HL-60/S4 (cell line): ENCODE results near the gene TMED10.

ENCODE experiments used
- in situ Hi-C: fragments of 300-500 bp; cut with MboI; formaldehyde crosslinking; loops from 2 replicates; pipeline ENCODE4 v1.14.3; 2022; ENCODE audit warnings: low sequenced_read_pairs

TMED10 gene

GRCh38 chr14:75176142-75176820 is at the start of gene TMED10:
TMED10 (minus strand) TSS chr14:75176612; CDS start chr14:75176579, 33 bp downstream.
- in situ Hi-C loops, result no loop called here

DNA sequence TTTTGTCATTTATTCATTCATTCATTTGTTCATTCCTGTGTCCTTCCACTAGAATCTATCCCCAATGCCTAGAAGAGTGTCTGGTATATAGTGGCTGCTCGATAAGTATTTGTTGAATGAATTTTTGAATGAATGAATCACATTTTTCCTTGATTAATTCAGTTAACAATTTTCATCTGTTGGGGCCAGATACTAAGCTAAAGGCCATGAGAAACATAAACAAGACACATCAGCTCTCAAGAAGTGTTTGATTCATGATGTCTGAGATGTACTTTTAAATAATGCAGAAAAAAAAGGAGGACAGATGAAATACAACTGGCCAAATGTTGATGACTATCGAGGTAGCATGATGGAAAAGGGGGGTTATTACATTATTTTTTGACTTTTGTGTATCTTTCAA is 48.1 kb upstream of the TMED10 start:
- in situ Hi-C loops, result no loop called here

GRCh38 chr14:75223664-75224154 is 47.3 kb upstream of the TMED10 start:
- in situ Hi-C loops, result no loop called here

- in situ Hi-C loops, result no loop called here
These were observed 45.8 kb upstream of the TMED10 start for GRCh38 chr14:75222208-75222701.

DNA sequence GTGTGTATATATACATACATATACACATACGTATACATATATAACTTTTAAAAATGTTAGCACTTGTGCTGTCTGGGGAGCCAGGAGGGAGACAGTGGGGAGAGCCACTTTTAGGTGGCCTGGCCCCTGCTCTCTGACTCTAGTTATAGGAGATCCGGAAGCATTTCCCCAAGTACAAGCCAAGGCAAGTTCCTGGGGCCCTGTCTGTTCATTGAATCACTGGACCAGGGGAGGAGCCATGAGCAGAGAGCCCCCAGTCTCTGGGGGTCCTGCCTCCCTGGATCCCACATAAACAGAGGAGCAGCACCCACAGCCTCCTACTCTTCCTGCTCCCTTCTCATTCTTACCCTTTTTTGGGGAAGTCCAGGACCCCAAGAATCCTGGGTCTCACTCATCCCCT is 45.4 kb upstream of the TMED10 start:
- in situ Hi-C loops, result no loop called here

GRCh38 chr14:75220156-75220555 is 43.7 kb upstream of the TMED10 start:
- in situ Hi-C loops, result no loop called here

GRCh38 chr14:75217508-75218206 is 41.2 kb upstream of the TMED10 start:
- in situ Hi-C loops, result no loop called here

- in situ Hi-C loops, result no loop called here
These were observed 40.1 kb upstream of the TMED10 start for GRCh38 chr14:75216427-75217006.

DNA sequence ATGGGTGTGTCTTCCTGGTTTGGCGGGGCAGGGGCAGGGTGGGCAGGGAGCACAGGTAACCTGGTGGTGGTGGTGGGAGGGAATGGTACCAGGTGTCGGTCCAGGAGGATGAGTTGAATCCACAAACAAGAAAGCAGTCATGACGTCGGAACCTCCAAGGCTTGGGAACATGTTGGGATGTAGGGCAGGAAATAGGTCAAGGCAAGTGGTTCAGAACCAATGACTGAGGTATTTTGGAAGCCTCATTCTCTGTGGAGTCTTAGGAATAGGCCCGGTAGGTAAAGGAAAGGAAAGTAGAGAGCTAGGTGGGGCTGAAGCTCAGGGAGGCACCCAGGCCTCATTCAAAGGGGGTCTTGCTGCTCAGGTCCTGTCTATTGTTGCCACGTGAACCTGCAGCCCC is 39.1 kb upstream of the TMED10 start:
- in situ Hi-C loops, result no loop called here

GRCh38 chr14:75214558-75214957 is 38.1 kb upstream of the TMED10 start:
- in situ Hi-C loops, result no loop called here

DNA sequence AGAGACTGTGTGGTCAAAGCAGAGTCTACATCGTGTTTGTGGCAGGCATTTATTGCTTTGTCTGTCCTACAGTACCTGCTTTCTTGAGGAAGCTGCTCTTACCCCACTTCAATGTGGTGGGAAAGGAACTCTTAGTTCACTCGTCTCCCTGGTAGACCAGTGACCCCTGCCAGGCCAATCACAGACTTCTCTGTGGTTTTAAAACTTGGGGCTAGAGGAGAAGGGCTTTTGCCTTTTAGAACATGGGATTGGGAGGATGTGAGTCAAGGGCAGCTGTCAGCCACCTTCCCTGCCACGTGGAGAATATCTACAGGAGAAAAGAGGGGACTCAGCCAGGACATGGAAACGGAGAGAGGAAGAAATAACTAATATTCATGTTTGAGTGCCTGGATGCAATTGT is 36.8 kb upstream of the TMED10 start:
- in situ Hi-C loops, result no loop called here

DNA sequence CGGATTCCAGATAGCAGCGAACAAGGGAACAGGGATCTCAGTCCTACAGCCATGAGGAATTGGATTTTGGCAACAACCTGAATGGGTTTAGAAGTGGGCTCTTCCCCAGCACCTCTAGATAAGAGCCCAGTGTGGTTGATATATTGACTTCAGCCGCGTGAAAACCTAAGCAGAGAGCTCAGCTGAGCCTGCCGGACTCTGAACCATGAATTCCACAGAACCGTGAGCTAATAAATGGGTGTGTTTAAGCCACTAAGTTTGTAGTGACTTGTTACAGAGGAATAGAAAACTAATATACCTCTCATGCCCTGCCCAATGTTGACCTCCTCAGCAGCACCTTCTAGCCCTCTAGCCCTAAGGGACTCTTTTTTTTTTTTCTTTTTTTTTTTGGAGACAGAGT is 32.4 kb upstream of the TMED10 start:
- in situ Hi-C loops, result no loop called here

- in situ Hi-C loops, result no loop called here
These were observed 29.8 kb upstream of the TMED10 start for GRCh38 chr14:75206190-75206589.

DNA sequence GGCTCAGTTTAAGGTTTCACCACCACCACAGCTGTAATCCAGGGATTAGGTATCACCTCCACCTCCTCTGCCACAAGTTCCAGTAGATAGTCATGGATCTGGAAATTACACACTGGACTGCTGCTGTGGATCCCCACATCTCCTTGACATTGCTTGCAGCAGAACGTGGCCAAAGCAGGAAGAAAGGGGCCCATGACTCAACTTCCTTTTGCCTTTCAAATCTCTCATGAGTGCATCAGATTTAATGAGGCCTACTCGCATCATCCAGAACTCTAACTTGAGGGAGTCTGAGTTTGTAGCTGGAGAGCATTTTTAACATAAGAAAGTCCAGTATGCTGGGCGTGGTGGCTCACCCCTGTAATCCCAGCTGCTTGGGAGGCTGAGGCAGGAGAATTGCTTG is 29.2 kb upstream of the TMED10 start:
- in situ Hi-C loops, result no loop called here

DNA sequence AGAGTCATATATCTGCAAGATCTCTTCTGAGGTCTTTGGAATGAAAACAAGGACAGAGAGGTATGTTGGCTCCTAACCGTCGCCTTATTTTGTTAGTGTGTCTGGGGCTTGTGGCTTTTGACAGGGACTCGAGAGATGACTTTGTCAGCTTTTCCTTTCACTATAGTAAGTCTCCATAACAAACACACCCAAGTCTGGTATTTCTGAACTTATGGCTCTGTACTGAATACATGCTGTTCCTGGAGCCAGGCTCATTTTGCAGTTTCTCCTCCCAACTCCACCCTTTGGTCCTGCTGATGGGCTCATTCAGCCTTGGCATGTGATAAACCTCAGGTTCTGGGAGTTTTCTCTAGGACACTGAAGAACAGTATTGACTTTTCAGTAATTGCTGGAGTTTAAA is 27.7 kb upstream of the TMED10 start:
- in situ Hi-C loops, result no loop called here

DNA sequence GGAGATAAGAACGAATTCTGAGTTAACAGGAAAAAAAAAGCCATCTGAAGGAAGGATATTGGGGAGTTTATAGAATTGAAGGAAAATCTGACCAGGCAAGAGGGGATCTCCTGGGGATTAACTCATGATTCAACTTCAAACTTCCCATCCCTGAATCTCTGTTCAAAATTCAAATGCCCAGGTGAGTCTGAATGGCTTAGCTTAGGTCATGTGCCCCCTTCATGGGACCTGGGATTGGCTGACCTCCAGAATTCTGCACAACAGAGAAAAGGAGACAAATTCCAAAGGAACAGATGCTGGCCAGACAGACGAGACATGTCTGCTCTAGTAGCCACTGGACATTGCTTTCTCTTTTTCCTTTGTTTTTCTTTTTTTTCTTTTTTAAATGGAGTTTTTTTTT is 26.2 kb upstream of the TMED10 start:
- in situ Hi-C loops, result no loop called here

DNA sequence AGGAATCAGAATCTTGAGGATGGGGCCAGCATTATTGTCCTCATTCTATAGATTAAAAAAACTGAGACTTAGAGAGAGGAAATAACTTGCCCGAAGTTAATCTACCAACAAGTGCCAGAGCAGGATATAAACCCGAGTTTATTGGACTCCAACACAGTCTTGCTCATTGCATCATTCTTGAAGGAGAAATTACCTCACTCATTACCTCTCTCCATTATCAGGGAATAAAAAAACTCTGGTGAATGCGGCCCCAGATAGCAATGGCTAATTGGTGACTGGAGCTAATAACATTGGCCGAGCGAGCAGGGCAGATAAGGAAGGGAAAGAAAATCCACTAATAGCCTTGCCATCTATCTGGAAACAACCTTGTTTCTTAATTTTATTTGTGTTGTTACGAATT is 24.7 kb upstream of the TMED10 start:
- in situ Hi-C loops, result no loop called here

DNA sequence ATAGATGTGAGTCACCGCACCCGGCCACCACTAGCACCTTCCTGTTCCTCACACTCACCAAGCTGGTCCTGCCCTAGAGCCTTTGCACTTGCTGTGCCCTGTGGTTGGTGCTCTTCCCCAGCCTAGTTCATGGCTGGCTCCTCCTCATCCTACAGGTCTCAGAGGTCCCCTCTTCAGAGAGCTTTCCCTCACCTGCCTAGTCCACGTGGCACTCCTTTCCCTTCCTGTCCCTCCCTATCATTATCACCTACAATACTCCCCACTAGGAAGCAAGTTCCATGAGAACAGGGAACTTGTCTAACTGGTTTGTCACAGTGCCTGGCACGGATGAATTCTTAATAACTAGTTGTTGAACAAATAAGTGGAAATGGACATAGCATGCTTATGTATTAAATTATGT is 24.0 kb upstream of the TMED10 start:
- in situ Hi-C loops, result no loop called here

DNA sequence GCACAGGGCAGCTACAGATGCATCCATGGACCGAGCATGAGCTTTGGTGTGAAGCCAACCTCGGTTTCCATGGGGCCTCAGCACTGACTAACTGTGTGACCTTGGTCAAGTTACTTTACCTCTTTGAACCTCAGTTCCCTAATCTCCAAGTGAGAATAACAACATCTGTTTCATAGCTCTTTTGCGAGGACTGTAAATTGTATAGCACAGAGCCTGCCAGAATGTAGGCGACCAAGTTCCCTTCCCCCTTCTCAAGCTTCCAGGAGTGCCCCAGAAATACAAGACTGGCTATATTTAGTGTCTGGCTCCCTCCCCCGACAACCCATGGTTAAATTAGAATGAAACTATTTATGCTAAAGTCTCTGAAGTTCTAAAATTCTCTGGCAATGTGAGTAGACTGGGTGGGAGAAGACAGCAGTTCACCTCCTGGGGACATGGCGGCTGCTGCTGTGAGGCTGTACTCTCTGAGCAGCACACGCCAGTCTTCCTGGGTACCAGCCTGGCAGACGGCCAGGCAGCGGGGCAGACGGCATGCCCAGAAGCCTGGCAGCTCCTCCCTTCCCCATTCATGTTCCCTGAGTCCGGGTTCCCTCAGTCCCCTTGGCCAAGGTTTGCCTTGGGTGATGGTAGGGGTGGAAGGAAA is 22.0 kb upstream of the TMED10 start:
- in situ Hi-C loops, result no loop called here

DNA sequence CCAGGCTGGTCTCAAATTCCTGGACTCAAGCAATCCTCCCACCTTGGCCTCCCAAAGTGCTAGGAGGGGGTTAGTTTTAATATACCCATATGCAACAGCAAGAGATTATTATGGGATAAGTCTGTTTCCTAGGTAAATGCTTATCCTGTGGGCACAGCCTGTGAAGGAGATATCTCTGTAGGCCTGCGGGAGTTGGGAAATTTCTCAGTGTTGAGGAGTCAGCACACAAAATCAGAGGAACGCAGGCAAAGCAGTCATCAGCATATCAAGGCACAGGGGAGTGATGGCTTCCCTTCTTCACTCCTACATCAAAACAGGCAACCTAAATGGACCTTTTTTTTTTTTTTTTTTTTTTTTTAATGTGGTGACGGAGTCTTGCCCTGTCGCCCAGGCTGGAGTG is 20.9 kb upstream of the TMED10 start:
- in situ Hi-C loops, result no loop called here

GRCh38 chr14:75196468-75196867 is 20.1 kb upstream of the TMED10 start:
- in situ Hi-C loops, result no loop called here

- in situ Hi-C loops, result no loop called here
These were observed 19.7 kb upstream of the TMED10 start for GRCh38 chr14:75196064-75196463.
